Ecto neural progenitor cell (in vitro differentiated cells): ENCODE measurements around the gene FADS2.

ENCODE experiments used
- DNase-seq: peaks from one replicate; pipeline ENCODE4 v3.0.0-alpha.2; 2018; ENCODE audit warnings: low spot score

FADS2 gene

GRCh38 chr11:61907282-61907681 lies 79.2 kb downstream of the FADS2 start:
- no peak for DNase-seq

GRCh38 chr11:61907871-61908729 lies 80.0 kb downstream of the FADS2 start:
- no peak for DNase-seq

GRCh38 chr11:61908730-61909316 lies 80.7 kb downstream of the FADS2 start:
- no peak for DNase-seq

- DNase-seq, result no peak
Observed at GRCh38 chr11:61910187-61911127, 82.4 kb downstream of the FADS2 start.

GRCh38 chr11:61911128-61911700 lies 83.1 kb downstream of the FADS2 start:
- no peak for DNase-seq

- DNase-seq, result no peak
Observed at GRCh38 chr11:61911701-61912529, 83.8 kb downstream of the FADS2 start.

GRCh38 chr11:61912530-61912898 lies 84.4 kb downstream of the FADS2 start:
- no peak for DNase-seq

GRCh38 chr11:61912991-61913698 lies 85.0 kb downstream of the FADS2 start:
- DNase-seq, result no peak

- DNase-seq, result no peak
Observed at GRCh38 chr11:61913699-61914395, 85.7 kb downstream of the FADS2 start.

GRCh38 chr11:61914471-61915171 lies 86.5 kb downstream of the FADS2 start:
- DNase-seq, result no peak

- peak; percentile 52 for DNase-seq
Observed at GRCh38 chr11:61916737-61917333, 88.7 kb downstream of the FADS2 start.
